ENCODE data around the gene KIF16B. TPM values are rescaled to one million over a fixed set of nuclear protein-coding genes. Genes with fewer than 3 reads are reported as not detected.

The KIF16B gene
- total and polyA plus RNA-seq, 4 donors, result 5.1 to 19.7 (median 8.4) TPM

- DNase-seq (ENCODE audit: low spot score), result no peak
- H3K4me3 ChIP-seq (ENCODE audit: low read depth in 1 of 3, low read length in 3 of 3), result no peak overlapping the region
- no peaks in the 10 kb centered on the region for H3K27me3 ChIP-seq (ENCODE audit: control insufficient read depth in 4 of 4, insufficient read depth in 4 of 4, low read length in 3 of 4)
- WGBS, result 90% methylated on average over 6 of the region's 6 CpGs
- TF ChIP-seq HNF4G (IDR thresholded peaks at IDR 0.05), result no peak
- TF ChIP-seq, protein P1, sequence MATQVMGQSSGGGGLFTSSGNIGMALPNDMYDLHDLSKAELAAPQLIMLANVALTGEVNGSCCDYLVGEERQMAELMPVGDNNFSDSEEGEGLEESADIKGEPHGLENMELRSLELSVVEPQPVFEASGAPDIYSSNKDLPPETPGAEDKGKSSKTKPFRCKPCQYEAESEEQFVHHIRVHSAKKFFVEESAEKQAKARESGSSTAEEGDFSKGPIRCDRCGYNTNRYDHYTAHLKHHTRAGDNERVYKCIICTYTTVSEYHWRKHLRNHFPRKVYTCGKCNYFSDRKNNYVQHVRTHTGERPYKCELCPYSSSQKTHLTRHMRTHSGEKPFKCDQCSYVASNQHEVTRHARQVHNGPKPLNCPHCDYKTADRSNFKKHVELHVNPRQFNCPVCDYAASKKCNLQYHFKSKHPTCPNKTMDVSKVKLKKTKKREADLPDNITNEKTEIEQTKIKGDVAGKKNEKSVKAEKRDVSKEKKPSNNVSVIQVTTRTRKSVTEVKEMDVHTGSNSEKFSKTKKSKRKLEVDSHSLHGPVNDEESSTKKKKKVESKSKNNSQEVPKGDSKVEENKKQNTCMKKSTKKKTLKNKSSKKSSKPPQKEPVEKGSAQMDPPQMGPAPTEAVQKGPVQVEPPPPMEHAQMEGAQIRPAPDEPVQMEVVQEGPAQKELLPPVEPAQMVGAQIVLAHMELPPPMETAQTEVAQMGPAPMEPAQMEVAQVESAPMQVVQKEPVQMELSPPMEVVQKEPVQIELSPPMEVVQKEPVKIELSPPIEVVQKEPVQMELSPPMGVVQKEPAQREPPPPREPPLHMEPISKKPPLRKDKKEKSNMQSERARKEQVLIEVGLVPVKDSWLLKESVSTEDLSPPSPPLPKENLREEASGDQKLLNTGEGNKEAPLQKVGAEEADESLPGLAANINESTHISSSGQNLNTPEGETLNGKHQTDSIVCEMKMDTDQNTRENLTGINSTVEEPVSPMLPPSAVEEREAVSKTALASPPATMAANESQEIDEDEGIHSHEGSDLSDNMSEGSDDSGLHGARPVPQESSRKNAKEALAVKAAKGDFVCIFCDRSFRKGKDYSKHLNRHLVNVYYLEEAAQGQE (IDR thresholded peaks at IDR 0.05), result no peak
- no peak for TF ChIP-seq JUND (IDR thresholded peaks at IDR 0.05)
- TF ChIP-seq ZBTB33 (IDR thresholded peaks at IDR 0.05), result no peak
- no peak for TF ChIP-seq RXRA (IDR thresholded peaks at IDR 0.05)
- no peak for TF ChIP-seq YY1 (IDR thresholded peaks at IDR 0.05)
- peaks cover 0 to 2% (median under 1%) of the 10 kb centered on the region in 4 donors for H3K36me3 ChIP-seq (ENCODE audit: control insufficient read depth in 4 of 4, insufficient read depth in 3 of 4, low read depth in 1 of 4, low read length in 3 of 4)
- no peak overlapping the region for H3K9ac ChIP-seq (ENCODE audit: low read depth in 1 of 2, low read length in 2 of 2)
- H3K9me3 ChIP-seq (ENCODE audit: control insufficient read depth in 4 of 4, low read length in 3 of 4), result no peaks in the 10 kb centered on the region
- no peak overlapping the region for H3K27ac ChIP-seq (ENCODE audit: low read depth in 1 of 2, low read length in 2 of 2)
- H3K4me1 ChIP-seq (ENCODE audit: control insufficient read depth in 4 of 4, insufficient read depth in 4 of 4, low read length in 3 of 4), result no peaks in the 10 kb centered on the region
Measured at GRCh38 chr20:16486532-16486931, 86.7 kb downstream of the KIF16B start.

- DNase-seq (ENCODE audit: low spot score), result no peak
- no peaks in the 10 kb centered on the region for H3K4me1 ChIP-seq (ENCODE audit: control insufficient read depth in 4 of 4, insufficient read depth in 4 of 4, low read length in 3 of 4)
- no peak overlapping the region for H3K9ac ChIP-seq (ENCODE audit: low read depth in 1 of 2, low read length in 2 of 2)
- TF ChIP-seq HNF4G (IDR thresholded peaks at IDR 0.05), result no peak
- no peak for TF ChIP-seq SP1 (IDR thresholded peaks at IDR 0.05)
- TF ChIP-seq YY1 (IDR thresholded peaks at IDR 0.05), result no peak
- no peak for TF ChIP-seq MAX (IDR thresholded peaks at IDR 0.05)
- TF ChIP-seq RXRA (IDR thresholded peaks at IDR 0.05), result no peak
- TF ChIP-seq ZBTB33 (IDR thresholded peaks at IDR 0.05), result no peak
- no peak for TF ChIP-seq ATF3 (IDR thresholded peaks at IDR 0.05)
- no peak for TF ChIP-seq JUND (IDR thresholded peaks at IDR 0.05)
- TF ChIP-seq, protein P1 (IDR thresholded peaks at IDR 0.05), result no peak
- no peak for TF ChIP-seq FOXA1 (IDR thresholded peaks at IDR 0.05)
- TF ChIP-seq GABPA (IDR thresholded peaks at IDR 0.05 in 1 of 2, conservative IDR thresholded peaks at IDR 0.05 in 1 of 2), result no peak
- no peak for TF ChIP-seq HNF4A (conservative IDR thresholded peaks at IDR 0.05)
- TF ChIP-seq, protein P2, sequence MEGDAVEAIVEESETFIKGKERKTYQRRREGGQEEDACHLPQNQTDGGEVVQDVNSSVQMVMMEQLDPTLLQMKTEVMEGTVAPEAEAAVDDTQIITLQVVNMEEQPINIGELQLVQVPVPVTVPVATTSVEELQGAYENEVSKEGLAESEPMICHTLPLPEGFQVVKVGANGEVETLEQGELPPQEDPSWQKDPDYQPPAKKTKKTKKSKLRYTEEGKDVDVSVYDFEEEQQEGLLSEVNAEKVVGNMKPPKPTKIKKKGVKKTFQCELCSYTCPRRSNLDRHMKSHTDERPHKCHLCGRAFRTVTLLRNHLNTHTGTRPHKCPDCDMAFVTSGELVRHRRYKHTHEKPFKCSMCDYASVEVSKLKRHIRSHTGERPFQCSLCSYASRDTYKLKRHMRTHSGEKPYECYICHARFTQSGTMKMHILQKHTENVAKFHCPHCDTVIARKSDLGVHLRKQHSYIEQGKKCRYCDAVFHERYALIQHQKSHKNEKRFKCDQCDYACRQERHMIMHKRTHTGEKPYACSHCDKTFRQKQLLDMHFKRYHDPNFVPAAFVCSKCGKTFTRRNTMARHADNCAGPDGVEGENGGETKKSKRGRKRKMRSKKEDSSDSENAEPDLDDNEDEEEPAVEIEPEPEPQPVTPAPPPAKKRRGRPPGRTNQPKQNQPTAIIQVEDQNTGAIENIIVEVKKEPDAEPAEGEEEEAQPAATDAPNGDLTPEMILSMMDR (IDR thresholded peaks at IDR 0.05; ENCODE audit: low read depth, low read length, missing input control), result no peak
- TF ChIP-seq FOXA2 (IDR thresholded peaks at IDR 0.05), result no peak
- TF ChIP-seq EGR1 (IDR thresholded peaks at IDR 0.05; ENCODE audit: low read depth in 2 of 2), result no peak
- TF ChIP-seq TAF1 (conservative IDR thresholded peaks at IDR 0.05), result no peak
- TF ChIP-seq NR2F2 (IDR thresholded peaks at IDR 0.05), result no peak
- TF ChIP-seq RAD21 (IDR thresholded peaks at IDR 0.05), result no peak
- H3K4me3 ChIP-seq (ENCODE audit: low read depth in 1 of 3, low read length in 3 of 3), result no peak overlapping the region
- no peaks in the 10 kb centered on the region for H3K27me3 ChIP-seq (ENCODE audit: control insufficient read depth in 4 of 4, insufficient read depth in 4 of 4, low read length in 3 of 4)
- WGBS, result 93% methylated on average over 1 of the region's 1 CpG
- no peak overlapping the region for H3K27ac ChIP-seq (ENCODE audit: low read depth in 1 of 2, low read length in 2 of 2)
- no peaks in the 10 kb centered on the region for H3K9me3 ChIP-seq (ENCODE audit: control insufficient read depth in 4 of 4, low read length in 3 of 4)
- H3K36me3 ChIP-seq (ENCODE audit: control insufficient read depth in 4 of 4, insufficient read depth in 3 of 4, low read depth in 1 of 4, low read length in 3 of 4), result peaks cover 0 to 2% (median 0%) of the 10 kb centered on the region in 4 donors
Measured at GRCh38 chr20:16485401-16485800, 87.8 kb downstream of the KIF16B start.

Measured in liver (tissue), 9 donors.